Activated effector memory CD4-positive, alpha-beta T cell treated with anti-CD3 and anti-CD28 coated beads, Interleukin-2, amount 50 U/mL, for 16 hours (primary cell): Measurements from ENCODE around the gene S100A5.
"Not testable (repeated sequence)": the region's sequence is repeated elsewhere in the genome, so short reads cannot be mapped to it uniquely, and the experiment has no call there.

Experiments used
- DNase-seq: peaks from one replicate; pipeline ENCODE4 v3.0.0-alpha.2; 2020

The S100A5 gene, protein sequence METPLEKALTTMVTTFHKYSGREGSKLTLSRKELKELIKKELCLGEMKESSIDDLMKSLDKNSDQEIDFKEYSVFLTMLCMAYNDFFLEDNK

DNA sequence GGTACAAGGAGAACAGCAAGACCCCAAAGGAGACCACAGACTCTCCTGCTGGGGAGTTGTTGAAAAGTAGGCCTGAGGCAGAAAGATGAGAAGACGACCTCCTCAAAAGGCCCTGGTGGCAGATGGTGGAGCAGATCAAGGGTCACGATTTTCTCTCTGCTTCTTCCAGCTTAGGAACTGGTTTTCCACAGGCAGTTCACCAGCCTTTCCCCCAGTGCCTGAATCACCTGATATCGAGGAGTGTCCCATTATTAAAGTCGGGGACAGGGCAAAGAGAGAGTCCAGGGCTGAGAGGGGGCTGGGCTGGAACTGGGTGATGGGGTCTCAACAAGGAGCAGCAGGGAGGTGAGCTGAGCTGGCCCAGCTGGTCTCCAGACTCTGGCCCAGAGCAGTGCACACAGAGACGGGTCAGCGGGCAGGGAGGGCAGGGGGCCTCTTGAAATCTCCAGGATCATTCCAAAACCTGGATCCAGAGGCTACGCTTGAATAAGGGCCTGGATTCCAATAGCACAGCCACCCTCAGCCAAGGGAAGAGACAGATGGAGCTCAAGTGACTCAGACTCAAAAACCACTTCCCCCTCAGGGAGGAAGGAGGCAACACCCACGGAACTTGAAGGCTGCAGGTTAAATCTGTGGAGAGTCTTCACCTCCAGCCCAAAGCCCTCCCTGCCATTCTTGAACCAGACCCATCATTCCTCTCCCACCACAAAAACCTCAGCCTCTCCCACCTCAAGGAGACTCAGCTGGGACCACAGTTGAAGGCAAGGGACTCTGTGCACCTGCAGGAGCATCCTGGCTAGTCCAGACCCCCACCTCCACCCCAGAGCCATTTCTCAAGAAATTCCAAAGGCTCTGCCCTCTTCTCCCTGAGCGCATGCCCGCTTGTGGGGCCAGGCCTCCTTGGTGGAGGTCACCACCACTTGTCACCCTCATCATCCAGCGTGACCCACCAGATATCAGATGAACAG, at the start of gene S100A5:
Gene S100A5, minus strand, starts transcription at position 541 of the 968 bp plus-strand sequence. CDS start 743 bp downstream, outside the sequence.
- DNase-seq: peak; percentile 85

DNA sequence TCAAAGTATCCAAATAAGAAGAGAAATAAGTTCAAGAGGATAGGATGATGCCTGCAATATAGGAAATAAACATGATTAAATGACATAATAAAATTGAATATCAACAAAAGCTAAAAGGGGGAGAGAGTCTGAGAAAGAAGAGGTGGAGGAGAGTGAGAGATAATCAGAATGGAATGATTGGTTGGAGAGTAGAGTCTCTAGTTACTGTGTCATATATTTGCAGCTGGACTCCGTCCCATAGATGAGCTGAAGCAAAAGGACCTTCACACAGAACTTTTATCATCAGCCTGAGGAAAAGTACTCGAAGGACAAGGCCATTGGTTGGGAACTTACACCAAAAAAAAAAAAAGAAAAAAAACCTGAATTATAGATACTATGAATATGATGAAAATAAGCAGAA, 47.7 kb upstream of the S100A5 start:
- DNase-seq: no peak

DNA sequence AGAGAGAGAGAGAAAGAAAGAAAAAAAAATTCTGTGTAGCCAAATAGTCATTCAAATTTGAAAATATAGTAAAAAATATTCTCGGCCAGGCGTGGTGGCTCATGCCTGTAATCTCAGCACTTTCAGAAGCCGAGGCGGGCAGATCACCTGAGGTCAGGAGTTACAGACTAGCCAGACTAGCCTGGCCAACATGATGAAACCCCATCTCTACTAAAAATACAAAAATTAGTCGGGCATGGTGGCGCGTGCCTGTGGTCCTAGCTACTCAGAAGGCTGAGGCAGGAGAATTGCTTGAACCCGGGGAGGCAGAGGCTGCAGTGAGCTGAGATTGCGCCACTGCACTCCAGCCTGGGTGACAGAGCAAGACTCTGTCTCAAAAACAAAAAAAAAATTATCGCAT, 47.3 kb upstream of the S100A5 start:
- DNase-seq: not testable (repeated sequence)

DNA sequence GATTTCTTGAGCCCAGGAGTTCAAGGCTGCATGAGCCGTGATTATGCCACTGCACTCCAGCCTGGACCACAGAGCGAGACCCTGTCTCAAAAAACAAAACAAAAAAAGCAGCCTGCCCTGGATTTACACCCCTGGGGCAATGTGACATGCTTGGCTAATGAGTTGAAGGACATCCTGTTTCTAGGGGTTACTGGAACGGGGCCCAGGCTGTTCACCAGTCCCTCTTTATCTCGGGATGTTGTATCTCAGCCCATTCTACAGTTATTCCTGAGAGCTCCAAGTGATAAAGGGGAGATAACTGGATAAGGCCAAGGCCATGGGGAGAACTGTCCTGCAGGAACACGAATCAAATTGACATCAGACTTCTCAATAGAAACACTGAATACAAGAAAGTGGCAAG, 46.6 kb upstream of the S100A5 start:
- no peak for DNase-seq

DNA sequence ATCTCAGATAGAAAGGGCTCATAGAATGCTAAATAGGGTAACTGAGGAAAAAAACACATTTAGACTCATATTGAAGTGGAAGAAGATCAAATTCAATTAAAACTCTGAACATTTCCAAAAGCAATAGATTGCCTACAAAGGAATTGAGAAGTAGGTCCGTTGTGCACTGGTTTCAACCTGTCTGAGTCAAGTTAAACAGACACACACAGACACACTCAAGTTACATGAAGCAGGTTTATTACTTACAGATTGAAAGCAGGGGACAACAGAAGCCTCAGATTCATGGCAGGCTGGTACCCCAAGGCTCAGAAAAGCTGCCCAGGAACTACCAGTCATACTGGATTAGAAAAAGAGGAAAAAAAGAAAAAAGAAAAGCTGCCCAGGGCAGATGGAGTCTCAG, 45.6 kb upstream of the S100A5 start:
- no peak for DNase-seq

DNA sequence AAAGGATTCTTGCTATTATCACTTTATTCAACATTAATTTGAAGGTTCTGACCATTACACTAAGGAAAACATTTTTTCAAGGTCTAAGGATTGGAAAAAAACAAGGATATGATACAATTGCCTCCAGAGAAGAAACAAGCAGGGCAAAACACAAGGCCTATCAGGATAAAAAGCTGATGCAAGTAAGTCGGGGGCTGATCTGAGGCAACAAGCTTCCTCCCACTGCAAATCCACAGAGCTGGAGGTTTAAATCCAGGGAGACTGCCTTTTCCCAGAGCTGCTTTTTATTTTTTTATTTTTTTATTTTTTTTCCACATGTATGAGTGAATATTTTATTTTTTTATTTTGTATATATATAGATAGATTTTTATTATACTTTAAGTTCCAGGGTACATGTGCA, 44.3 kb upstream of the S100A5 start:
- DNase-seq: no peak

DNA sequence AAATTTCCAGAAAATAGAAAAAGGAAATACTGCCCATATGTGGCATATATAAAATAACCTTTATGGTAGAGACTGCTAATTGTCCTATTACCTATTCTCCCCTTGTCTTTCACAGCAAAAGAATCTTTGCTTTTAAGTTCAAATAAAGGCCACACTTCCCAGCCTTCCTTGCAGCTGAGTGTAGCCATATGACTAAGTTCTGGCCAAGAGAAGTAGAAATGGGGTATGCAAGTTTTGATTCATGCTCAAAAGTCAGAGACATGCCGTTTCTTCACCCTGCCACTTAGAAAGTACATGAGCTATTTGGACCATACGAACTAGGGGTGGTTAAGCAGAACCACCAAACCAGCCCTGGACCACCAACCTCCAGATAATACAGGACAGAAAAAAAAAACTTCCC, 43.2 kb upstream of the S100A5 start:
- DNase-seq: no peak

DNA sequence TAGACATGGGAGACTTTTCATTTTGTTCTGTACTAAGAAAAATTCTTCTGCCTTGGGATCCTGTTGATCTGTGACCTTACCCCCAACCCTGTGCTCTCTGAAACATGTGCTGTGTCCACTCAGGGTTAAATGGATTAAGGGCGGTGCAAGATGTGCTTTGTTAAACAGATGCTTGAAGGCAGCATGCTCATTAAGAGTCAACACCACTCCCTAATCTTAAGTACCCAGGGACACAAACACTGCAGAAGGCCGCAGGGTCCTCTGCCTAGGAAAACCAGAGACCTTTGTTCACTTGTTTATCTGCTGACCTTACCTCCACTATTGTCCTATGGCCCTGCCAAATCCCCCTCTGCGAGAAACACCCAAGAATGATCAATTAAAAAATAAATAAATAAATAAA, 42.8 kb upstream of the S100A5 start:
- not testable (repeated sequence) for DNase-seq

DNA sequence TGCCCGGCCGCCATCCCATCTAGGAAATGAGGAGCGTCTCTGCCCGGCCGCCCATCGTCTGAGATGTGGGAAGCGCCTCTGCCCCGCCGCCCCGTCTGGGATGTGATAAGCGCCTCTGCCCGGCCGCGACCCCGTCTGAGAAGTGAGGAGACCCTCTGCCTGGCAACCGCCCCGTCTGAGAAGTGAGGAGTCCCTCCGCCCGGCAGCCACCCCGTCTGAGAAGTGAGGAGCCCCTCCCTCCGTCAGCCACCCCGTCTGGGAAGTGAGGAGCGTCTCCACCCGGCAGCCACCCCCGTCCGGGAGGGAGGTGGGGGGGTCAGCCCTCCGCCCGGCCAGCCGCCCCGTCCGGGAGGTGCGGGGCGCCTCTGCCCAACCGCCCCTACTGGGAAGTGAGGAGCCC, 42.1 kb upstream of the S100A5 start:
- DNase-seq: not testable (repeated sequence)

DNA sequence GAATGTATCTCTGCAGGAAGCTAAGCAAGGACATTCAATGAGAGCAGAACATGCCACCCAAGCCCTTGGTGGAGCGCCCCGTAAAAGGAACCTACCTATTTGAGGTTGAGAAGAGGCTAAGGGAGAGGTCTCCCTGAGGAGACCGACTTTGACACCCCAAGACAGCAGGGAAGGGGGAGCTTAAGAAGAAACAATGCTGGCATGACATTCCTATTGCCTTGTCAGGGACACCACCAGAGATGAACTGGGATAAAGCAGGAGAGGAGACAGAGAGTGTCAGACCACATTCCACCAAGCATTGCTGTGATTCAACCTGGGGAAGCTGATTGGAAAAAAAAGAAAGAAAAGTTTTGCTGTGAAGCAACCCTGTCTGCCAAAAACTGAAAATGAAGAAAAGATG, 38.2 kb upstream of the S100A5 start:
- no peak for DNase-seq

DNA sequence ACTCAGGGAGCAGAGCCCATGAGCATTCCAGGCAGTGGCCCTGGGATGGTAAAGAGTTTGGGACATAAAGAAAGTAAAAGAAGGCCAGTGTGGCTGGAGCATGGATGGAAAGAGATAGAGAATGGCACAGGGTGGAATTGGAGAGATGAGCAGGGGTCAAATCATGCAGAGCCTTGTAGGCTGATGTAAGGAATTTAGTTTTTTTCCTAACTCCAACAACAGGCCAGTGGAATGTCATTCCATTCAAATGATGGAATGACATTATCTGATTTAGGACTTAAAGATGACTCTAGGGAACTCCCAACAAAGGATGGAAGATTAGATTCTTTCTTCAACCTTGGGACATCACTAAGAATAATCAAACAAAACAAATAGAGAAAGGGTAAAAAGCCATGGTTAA, 37.8 kb upstream of the S100A5 start:
- DNase-seq: no peak

DNA sequence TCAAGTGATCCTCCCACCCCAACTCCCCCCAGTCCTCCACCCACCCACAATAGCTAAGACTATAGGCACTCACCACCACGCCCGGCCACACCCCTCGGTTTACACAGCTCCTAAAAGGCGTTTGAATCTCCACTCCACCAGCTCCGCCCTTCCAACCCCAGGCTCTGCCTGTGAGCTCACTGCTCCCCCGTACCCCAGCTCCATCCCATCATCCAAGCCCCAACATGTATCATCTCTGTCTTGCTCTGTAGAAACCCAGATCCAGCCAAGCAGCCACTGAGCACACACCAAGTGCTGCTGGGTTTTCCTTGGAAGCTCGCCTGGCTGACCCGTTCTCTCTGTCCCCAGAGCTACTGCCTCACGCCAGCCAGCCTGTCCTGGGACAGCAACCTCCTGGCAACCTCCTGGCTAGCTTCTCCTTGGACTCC, 36.9 kb upstream of the S100A5 start:
- DNase-seq: no peak

DNA sequence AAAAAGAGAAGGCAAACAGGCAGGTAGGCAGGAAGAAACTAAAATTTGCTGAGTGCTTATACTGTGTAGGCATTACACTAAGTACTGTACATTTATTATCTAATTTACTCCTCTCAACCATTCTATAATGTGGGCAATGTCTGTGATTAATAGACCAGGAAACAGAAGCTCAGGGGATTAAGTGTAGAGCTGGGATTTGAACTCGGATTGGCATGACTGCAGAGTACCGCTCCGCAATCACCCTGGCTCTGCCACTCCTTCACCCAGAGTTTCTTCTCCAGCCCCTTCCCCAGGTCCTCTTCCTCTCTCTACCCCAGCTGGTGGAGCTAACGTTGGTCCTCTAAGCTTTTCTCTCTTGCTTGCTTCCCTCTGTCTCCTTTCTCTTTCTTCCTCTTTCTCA, 36.4 kb upstream of the S100A5 start:
- no peak for DNase-seq

DNA sequence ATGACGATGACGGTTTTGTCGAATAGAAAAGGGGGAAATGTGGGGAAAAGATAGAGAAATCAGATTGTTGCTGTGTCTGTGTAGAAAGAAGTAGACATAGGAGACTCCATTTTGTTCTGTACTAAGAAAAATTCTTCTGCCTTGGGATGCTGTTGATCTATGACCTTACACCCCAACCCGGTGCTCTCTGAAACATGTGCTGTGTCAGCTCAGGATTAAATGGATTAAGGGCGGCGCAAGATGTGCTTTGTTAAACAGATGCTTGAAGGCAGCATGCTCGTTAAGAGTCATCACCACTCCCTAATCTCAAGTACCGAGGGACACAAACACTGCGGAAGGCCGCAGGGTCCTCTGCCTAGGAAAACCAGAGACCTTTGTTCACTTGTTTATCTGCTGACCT, 34.8 kb upstream of the S100A5 start:
- DNase-seq: not testable (repeated sequence)

DNA sequence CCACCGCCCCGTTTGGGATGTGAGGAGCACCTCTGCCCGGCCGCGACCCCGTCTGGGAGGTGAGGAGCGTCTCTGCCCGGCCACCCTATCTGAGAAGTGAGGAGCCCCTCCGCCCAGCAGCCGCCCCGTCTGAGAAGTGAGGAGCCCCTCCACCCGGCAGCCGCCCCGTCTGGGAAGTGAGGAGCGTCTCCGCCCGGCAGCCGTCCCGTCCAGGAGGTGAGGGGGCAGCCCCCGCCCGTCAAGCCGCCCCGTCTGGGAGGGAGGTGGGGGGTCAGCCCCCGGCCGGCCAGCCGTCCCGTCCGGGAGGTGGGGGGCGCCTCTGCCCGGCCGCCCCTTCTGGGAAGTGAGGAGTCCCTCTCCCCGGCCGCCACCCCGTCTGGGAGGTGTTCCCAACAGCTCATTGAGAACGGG, 34.4 kb upstream of the S100A5 start:
- DNase-seq: not testable (repeated sequence)

DNA sequence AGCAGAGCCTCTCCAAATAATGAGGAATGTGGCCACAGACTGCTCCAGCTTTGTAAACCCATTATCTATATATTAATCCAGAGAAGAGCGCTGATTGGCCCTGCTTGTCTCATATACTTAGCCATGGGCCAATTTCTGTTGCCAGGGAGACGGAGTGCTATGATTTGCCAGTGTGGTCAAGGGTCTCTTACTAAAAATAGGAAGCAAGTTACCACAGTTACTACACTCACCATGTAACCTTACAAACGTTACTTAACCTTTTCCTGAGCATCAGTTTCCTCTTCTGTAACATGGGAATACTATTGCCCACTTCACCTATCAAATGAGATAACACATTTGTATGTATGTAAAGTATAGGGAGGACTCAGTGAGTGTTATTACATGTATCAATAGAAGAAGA, 32.6 kb upstream of the S100A5 start:
- no peak for DNase-seq

DNA sequence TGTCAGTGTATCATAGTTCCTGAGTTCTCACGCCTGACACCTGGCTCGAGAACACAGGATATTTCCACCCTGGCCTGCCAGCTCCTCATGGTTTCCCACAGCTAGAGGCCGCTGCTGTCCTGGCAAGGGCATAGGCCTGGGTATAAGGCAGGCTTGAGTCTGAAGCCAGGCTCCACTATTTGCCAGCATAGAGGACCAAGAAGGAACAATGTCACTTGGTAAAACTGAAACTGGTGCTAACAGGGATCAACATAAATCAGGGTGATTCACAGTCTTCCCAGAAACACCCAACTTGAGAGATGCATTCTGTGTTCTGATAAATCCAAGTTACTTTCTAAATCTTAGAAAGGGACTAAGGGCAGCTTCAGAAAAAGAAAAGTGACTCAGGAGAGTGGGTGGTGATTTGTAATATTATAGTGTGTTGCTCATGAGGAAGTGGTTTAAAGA, 31.9 kb upstream of the S100A5 start:
- DNase-seq: peak; percentile 80

DNA sequence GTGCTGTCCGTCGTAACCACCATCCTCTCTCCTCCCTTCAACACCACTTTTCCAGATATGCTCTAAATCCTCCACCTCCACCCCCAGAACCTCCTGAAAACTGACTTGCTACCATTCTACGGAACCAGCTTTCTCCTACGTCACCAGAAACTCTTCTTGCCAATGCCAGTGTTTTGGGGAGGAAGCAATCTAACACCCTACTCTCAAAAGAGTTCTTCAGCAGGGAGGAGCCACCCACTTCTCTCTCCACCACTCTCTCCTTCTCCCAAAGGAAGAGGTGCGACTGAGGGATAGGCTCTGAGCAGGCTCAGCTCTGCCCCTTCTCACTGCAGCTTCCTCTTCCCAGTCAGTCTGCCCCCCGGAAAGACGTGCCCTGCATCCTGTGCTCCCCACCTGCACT, 31.0 kb upstream of the S100A5 start:
- no peak for DNase-seq

DNA sequence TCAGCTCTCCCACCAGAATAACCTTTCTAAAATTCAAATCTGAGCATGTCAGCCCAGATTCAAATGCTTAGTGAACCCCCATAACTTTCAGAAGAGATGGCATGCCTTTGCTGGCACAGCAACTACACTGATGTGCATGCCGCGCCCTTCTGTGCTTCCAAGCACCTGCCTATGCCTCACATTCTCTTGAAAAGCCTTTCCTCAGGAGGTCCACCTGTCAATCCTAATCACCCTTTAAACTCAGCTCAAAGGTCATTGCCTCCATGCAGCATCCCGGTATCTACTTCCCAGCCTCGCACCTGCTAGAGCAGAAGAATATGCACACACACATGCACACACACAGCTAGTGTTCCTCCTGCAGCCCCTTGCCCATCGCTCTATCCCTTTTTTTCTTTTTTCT, 30.1 kb upstream of the S100A5 start:
- no peak for DNase-seq

DNA sequence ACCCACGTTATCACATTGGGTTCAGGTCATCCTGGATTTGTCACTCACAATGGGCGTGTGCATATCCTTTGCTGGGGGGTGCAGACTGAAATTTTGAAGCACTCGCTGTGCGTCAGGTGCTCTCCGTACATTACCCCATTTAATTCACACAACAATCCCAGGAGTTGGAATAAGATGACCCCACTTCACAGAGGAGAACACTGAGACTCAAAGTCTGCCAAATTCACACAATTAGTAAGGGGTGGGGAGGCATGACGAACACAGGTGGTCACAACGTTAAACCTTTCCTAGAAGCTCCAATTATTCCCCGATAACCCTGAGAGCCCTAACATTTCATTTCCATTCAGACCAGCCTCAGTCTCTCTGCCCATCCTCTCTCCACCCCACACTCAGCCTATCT, 28.7 kb upstream of the S100A5 start:
- DNase-seq: no peak

DNA sequence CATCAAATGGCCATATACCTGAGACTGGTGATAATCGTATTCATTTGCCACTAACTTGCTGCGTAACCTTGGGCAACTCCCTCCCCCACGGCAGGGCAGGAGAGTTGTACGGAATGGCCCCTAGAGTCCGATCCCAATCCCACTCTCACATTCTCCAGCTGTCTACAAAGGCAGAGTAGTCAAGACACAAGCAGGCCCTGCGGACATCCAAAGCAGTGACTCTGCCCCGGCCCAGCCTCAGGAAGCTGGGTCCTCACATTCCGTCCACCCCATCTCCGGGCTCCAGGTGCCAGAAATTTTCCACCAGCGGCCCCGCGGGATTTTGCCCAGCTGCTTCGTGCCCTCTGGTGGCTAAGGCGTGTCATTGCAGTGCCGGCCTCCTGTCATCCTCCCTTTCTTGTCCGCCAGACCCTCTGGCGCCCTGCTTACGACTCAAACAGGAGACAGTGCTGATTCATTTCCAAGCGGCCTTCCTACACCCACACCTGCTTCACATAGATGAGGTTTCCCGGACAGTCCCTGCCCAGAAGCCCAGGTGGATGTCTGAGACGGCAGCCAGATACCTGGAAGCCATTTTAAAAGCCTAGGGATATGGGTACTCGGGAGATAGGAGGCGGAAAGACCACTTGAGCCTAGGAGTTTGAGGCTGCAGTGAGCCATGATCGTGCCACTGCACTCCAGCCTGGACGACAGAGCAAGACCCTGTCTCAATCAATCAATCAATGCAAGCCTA, 27.8 kb upstream of the S100A5 start:
- peak; percentile 92 for DNase-seq

DNA sequence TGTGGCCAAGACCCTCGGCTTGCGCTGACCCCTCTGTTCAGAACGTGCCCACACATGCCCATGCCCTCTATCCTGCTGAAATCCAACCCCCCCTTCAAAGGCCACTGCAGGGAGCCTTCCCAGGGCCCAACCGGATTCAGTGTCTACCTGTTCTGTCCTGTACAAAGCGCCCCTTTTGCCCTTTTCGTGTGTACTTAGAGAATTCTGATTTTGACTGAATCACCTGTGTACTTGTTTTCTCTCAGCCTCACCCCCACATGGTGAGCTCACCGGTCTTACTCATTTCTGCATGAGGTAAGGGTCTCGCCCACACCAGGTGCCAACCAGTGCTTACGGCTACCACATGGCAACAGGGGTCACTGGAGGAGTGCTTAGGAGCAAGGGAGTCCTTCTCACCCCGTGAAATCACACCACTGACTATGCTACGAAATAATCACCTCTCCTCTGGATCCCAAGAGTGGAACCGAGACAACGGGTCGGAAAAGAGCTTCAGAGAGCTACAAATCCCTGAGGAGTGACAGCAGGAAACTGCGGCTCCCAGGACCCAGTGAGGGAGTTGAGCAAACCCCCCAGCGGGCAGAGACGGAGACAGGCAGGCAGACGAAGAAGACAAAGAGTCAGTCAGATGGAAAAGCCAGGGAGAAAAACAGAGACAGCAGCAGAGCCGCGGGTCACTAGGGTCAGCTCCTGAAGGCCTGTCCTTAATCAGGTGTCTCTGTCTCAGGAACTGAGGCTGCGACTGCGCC, 27.1 kb upstream of the S100A5 start:
- peak; percentile 79 for DNase-seq
